H9 (cell line): ENCODE data around the gene BEGAIN. TPM values are rescaled to one million over a fixed set of nuclear protein-coding genes. Genes with fewer than 3 reads are reported as not detected.

Experiments
- DNase-seq: peaks from one replicate; pipeline ENCODE4 v3.0.0-alpha.2; 2017
- H2AFZ ChIP-seq: one replicate; pipeline ENCODE4 v1.6.1; 2013; ENCODE audit warnings: mild to moderate bottlenecking, low read length, control low read depth, moderate library complexity
- H2AK5ac ChIP-seq: 2 replicates; pipeline ENCODE4 v1.6.1; 2013; ENCODE audit warnings: low read length, control low read depth, mixed read lengths; ENCODE audit not compliant: insufficient read length
- H2BK120ac ChIP-seq: one replicate; pipeline ENCODE4 v1.6.1; 2013; ENCODE audit warnings: low read depth, mild to moderate bottlenecking, low read length, control low read depth, inconsistent platforms; ENCODE audit not compliant: poor library complexity, severe bottlenecking
- H2BK12ac ChIP-seq: 2 replicates; pipeline ENCODE4 v1.6.1; 2013; ENCODE audit warnings: low read length, control low read depth, mixed read lengths, low read depth; ENCODE audit not compliant: insufficient read length
- H2BK15ac ChIP-seq: 2 replicates; pipeline ENCODE4 v1.6.1; 2013; ENCODE audit warnings: low read depth, low read length, control low read depth
- H2BK20ac ChIP-seq: one replicate; pipeline ENCODE4 v1.6.1; 2013; ENCODE audit warnings: low read depth, mild to moderate bottlenecking, low read length, control low read depth, inconsistent platforms; ENCODE audit not compliant: poor library complexity, severe bottlenecking
- H2BK5ac ChIP-seq: 2 replicates; pipeline ENCODE4 v1.6.1; 2013; ENCODE audit warnings: low read length, control low read depth, mixed read lengths; ENCODE audit not compliant: insufficient read length
- H3K14ac ChIP-seq: 2 replicates; pipeline ENCODE4 v1.6.1; 2013; ENCODE audit warnings: low read length, control low read depth; ENCODE audit not compliant: insufficient read depth
- H3K18ac ChIP-seq: 2 replicates; pipeline ENCODE4 v1.6.1; 2013; ENCODE audit warnings: low read depth, mild to moderate bottlenecking, mixed read lengths, low read length, control low read depth; ENCODE audit not compliant: insufficient read length
- H3K23ac ChIP-seq: 2 replicates; pipeline ENCODE4 v1.6.1; 2013; ENCODE audit warnings: low read length, control low read depth, mixed read lengths, low read depth; ENCODE audit not compliant: insufficient read length
- H3K23me2 ChIP-seq: 2 replicates; pipeline ENCODE4 v1.6.1; 2013; ENCODE audit warnings: low read depth, mild to moderate bottlenecking, mixed read lengths, low read length, control low read depth; ENCODE audit not compliant: insufficient read length, poor library complexity, severe bottlenecking
- H3K27ac ChIP-seq: 2 replicates; pipeline ENCODE4 v1.5.1; 2013; ENCODE audit warnings: low read length, control low read depth, mixed read lengths, low read depth; ENCODE audit not compliant: insufficient read length
- H3K27me3 ChIP-seq: 2 replicates; pipeline ENCODE4 v1.6.1; 2013; ENCODE audit warnings: low read length, control low read depth, inconsistent platforms; ENCODE audit not compliant: insufficient read depth
- H3K4ac ChIP-seq: 2 replicates; pipeline ENCODE4 v1.6.1; 2013; ENCODE audit warnings: low read depth, mild to moderate bottlenecking, control low read depth, inconsistent platforms, low read length, moderate library complexity
- H3K4me1 ChIP-seq: 2 replicates; pipeline ENCODE4 v1.6.1; 2013; ENCODE audit warnings: low read length, control low read depth, inconsistent platforms; ENCODE audit not compliant: insufficient read depth
- H3K4me2 ChIP-seq: 2 replicates; pipeline ENCODE4 v1.6.1; 2013; ENCODE audit warnings: low read length, control low read depth, mixed read lengths; ENCODE audit not compliant: insufficient read length, insufficient read depth
- H3K56ac ChIP-seq: 2 replicates; pipeline ENCODE4 v1.6.1; 2013; ENCODE audit warnings: low read depth, mild to moderate bottlenecking, mixed read lengths, low read length, control low read depth; ENCODE audit not compliant: insufficient read length
- H3K79me1 ChIP-seq: 2 replicates; pipeline ENCODE4 v1.6.1; 2013; ENCODE audit warnings: low read depth, mild to moderate bottlenecking, moderate library complexity, low read length, control low read depth, inconsistent platforms; ENCODE audit not compliant: insufficient read depth, poor library complexity, severe bottlenecking
- H3K79me2 ChIP-seq: 2 replicates; pipeline ENCODE4 v1.6.1; 2013; ENCODE audit warnings: low read length, control low read depth, inconsistent platforms; ENCODE audit not compliant: insufficient read depth
- H3K9ac ChIP-seq: 2 replicates; pipeline ENCODE4 v1.6.1; 2013; ENCODE audit warnings: low read length, control low read depth, mixed read lengths; ENCODE audit not compliant: insufficient read length; ENCODE audit errors: extremely low read depth
- H3K9me3 ChIP-seq: one replicate; pipeline ENCODE4 v1.6.1; 2013; ENCODE audit warnings: low read depth, low read length, inconsistent platforms; ENCODE audit not compliant: control insufficient read depth
- H3T11ph ChIP-seq: one replicate; pipeline ENCODE4 v1.6.1; 2013; ENCODE audit warnings: mild to moderate bottlenecking, low read length, control low read depth, inconsistent platforms
- H4K20me1 ChIP-seq: one replicate; pipeline ENCODE4 v1.6.1; 2013; ENCODE audit not compliant: control insufficient read depth, insufficient read length, insufficient read depth
- H4K5ac ChIP-seq: 2 replicates; pipeline ENCODE4 v1.6.1; 2013; ENCODE audit warnings: low read depth, mild to moderate bottlenecking, mixed read lengths, low read length, control low read depth; ENCODE audit not compliant: insufficient read length
- H4K8ac ChIP-seq: replicated peaks from 2 replicates; pipeline ENCODE4 v1.6.1; 2013; ENCODE audit warnings: low read length, control low read depth, mixed read lengths, low read depth; ENCODE audit not compliant: insufficient read length
- H4K91ac ChIP-seq: 2 replicates; pipeline ENCODE4 v1.6.1; 2013; ENCODE audit warnings: low read depth, mild to moderate bottlenecking, moderate library complexity, mixed read lengths, low read length, control low read depth; ENCODE audit not compliant: insufficient read length
- H3K27ac Mint-ChIP-seq, 3 experiments: 2 replicates in 2 of 3; 3 replicates in 1 of 3; pipeline ENCODE4 v1.8.0; 2020 to 2021; ENCODE audit warnings: mixed read lengths in 3 of 3, mild to moderate bottlenecking in 1 of 3, moderate library complexity in 1 of 3
- H3K27me3 Mint-ChIP-seq: 2 replicates; pipeline ENCODE4 v1.8.0; 2021; ENCODE audit warnings: low read depth, mild to moderate bottlenecking, moderate library complexity, mixed read lengths
- H3K36me3 Mint-ChIP-seq, 3 experiments: 2 replicates in 2 of 3; 3 replicates in 1 of 3; pipeline ENCODE4 v1.8.0; 2020 to 2021; ENCODE audit warnings: low read depth in 3 of 3, mixed read lengths in 3 of 3; ENCODE audit not compliant: insufficient read depth in 1 of 3
- H3K4me1 Mint-ChIP-seq, 2 experiments: 2 replicates each; pipeline ENCODE4 v1.8.0; 2020; ENCODE audit warnings: mixed read lengths in 2 of 2
- H3K4me3 Mint-ChIP-seq, 2 experiments: 2 replicates in 1 of 2; 3 replicates in 1 of 2; pipeline ENCODE4 v1.8.0; 2020 to 2021; ENCODE audit warnings: mild to moderate bottlenecking in 2 of 2, mixed read lengths in 2 of 2, moderate library complexity in 1 of 2
- H3K9me3 Mint-ChIP-seq, 2 experiments: 2 replicates in 1 of 2; 3 replicates in 1 of 2; pipeline ENCODE4 v1.8.0; 2020; ENCODE audit warnings: mild to moderate bottlenecking in 2 of 2, mixed read lengths in 2 of 2, moderate library complexity in 1 of 2
- WGBS: extraction: QIAGEN DNeasy Blood & Tissue Kit; methylation state at CpG from one replicate; pipeline ENCODE4 v1.1.7; 2013; ENCODE audit warnings: missing lambda C conversion rate, low lambda C conversion rate, mixed read lengths; ENCODE audit not compliant: insufficient read length; ENCODE audit errors: extremely low coverage; 5-methylcytosine and 5-hydroxymethylcytosine counted together
- total RNA-seq: library from RNA; stranded (reverse); gene quantifications from 2 replicates; pipeline ENCODE4 v1.2.1, GENCODE V29; 2021
- TF ChIP-seq, protein P1 (sequence below): fragments of 200-600 bp; sonication (generic); conservative IDR thresholded peaks from 3 replicates; pipeline ENCODE4 v1.8.0; 2021; ENCODE audit warnings: antibody characterized with exemption, mild to moderate bottlenecking

The BEGAIN gene
- total RNA-seq, 1 experiment from 2014 or later: 2.6 TPM

DNA sequence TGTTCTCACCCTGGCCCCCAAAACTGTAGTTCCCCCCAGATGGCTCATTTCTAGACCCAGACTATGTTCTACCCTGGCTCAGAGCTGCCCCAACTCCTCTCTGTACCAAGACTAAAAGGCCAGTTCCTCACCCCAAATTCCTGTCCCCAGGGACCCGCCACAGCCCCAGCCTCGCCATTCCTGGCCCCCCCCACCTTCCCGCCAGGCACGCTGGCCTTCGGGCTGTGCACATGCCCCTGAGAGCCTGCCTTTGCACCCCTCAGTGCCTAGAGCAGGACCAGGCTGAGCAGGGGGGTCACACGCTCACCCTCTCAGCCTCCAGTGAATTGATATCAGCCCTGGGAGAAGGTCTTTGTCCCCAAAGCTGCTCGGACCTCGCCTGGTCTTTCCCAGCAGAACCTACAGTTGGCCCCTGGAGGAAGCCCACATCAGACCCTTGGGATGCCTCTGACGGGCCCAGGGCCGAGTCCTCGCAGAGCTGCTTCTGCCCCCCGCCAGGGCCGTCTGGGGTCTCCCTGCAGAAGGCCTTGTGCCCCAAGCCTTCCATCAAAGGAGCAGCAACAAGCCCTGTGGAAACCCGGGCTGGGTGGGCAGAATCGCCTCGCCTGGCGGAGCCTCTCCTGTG, 32.4 kb downstream of the BEGAIN start:
- no CpG with 5 or more reads among the region's 17 CpGs for WGBS
- H4K20me1 ChIP-seq: no peaks in the 10 kb centered on the region
- Mint-ChIP-seq H3K27ac (0 out of 7 replicates have a peak overlapping the region, but pooled peaks of 1 of the 3 experiments have one; percentile 85), H3K4me1 (peaks cover 14 to 37% of the 10 kb centered on the region in 2 experiments), H3K4me3 (no peak overlapping the region), H3K36me3 (no peaks in the 10 kb centered on the region), H3K9me3 (no peaks in the 10 kb centered on the region), H3K27me3 (peaks cover 34% of the 10 kb centered on the region)
- no peak overlapping the region for H2AFZ ChIP-seq
- no peaks in the 10 kb centered on the region for H3K9me3 ChIP-seq
- H2BK120ac ChIP-seq: no peak overlapping the region
- H3K27ac ChIP-seq: no peak overlapping the region
- H3K27me3 ChIP-seq: no peaks in the 10 kb centered on the region
- H3K23ac ChIP-seq: no peak overlapping the region
- no peak overlapping the region for H3K4ac ChIP-seq
- no peak for DNase-seq
- TF ChIP-seq, protein P1, sequence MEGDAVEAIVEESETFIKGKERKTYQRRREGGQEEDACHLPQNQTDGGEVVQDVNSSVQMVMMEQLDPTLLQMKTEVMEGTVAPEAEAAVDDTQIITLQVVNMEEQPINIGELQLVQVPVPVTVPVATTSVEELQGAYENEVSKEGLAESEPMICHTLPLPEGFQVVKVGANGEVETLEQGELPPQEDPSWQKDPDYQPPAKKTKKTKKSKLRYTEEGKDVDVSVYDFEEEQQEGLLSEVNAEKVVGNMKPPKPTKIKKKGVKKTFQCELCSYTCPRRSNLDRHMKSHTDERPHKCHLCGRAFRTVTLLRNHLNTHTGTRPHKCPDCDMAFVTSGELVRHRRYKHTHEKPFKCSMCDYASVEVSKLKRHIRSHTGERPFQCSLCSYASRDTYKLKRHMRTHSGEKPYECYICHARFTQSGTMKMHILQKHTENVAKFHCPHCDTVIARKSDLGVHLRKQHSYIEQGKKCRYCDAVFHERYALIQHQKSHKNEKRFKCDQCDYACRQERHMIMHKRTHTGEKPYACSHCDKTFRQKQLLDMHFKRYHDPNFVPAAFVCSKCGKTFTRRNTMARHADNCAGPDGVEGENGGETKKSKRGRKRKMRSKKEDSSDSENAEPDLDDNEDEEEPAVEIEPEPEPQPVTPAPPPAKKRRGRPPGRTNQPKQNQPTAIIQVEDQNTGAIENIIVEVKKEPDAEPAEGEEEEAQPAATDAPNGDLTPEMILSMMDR: no peak
- no peak overlapping the region for H2BK5ac ChIP-seq
- no peaks in the 10 kb centered on the region for H3K79me1 ChIP-seq
- H4K8ac ChIP-seq: no peak overlapping the region
- H3K79me2 ChIP-seq: no peaks in the 10 kb centered on the region
- H3K4me2 ChIP-seq: no peak overlapping the region
- H2BK12ac ChIP-seq: no peak overlapping the region
- H3K56ac ChIP-seq: no peak overlapping the region
- H3K23me2 ChIP-seq: no peaks in the 10 kb centered on the region
- no peak overlapping the region for H2BK20ac ChIP-seq
- H3K4me1 ChIP-seq: no peaks in the 10 kb centered on the region; the same call in 1 of the 2 replicates
- H2AK5ac ChIP-seq: no peak overlapping the region
- no peak overlapping the region for H4K91ac ChIP-seq
- H3K14ac ChIP-seq: 0 out of 2 replicates have a peak overlapping the region, but pooled peaks have one; percentile 2
- no peak overlapping the region for H3T11ph ChIP-seq
- no peak overlapping the region for H3K9ac ChIP-seq
- no peak overlapping the region for H4K5ac ChIP-seq
- H2BK15ac ChIP-seq: no peak overlapping the region
- no peak overlapping the region for H3K18ac ChIP-seq
